Small intestine (tissue), 7 donors: ENCODE results near the gene ETV2. TPM values are rescaled to one million over a fixed set of nuclear protein-coding genes. Genes with fewer than 3 reads are reported as not detected.

Experiments used
- DNase-seq, 2 donors: peaks; one replicate each; pipeline versions ENCODE4 v3.0.0 to v3.0.0-alpha.2; 2013
- FAIRE-seq: peaks from 2 replicates; lab custom pipeline; 2012; peaks lifted over from hg19 to GRCh38; lab: Jason Lieb, UNC
- H3K27ac ChIP-seq, 3 donors: one replicate each; pipeline ENCODE4 v1.5.1; 2013; ENCODE audit warnings: low read length in 2 of 3, mild to moderate bottlenecking in 2 of 3, control low read depth in 1 of 3, inconsistent platforms in 1 of 3, low read depth in 1 of 3, moderate library complexity in 1 of 3
- H3K27me3 ChIP-seq, 3 donors: one replicate each; pipeline ENCODE4 v1.6.1; 2013; ENCODE audit warnings: low read length in 3 of 3, inconsistent platforms in 1 of 3; ENCODE audit not compliant: control insufficient read depth in 3 of 3, insufficient read depth in 3 of 3
- H3K36me3 ChIP-seq, 3 donors: one replicate each; pipeline ENCODE4 v1.6.1; 2013; ENCODE audit warnings: low read length in 3 of 3, inconsistent platforms in 1 of 3, low read depth in 1 of 3, mild to moderate bottlenecking in 1 of 3, moderate library complexity in 1 of 3; ENCODE audit not compliant: control insufficient read depth in 3 of 3, insufficient read depth in 2 of 3
- H3K4me1 ChIP-seq, 3 donors: one replicate each; pipeline ENCODE4 v1.6.1; 2013; ENCODE audit warnings: low read length in 2 of 3, inconsistent platforms in 1 of 3, low read depth in 1 of 3, mild to moderate bottlenecking in 1 of 3, moderate library complexity in 1 of 3; ENCODE audit not compliant: control insufficient read depth in 3 of 3, insufficient read depth in 2 of 3
- H3K4me3 ChIP-seq, 3 donors: one replicate each; pipeline ENCODE4 v1.5.1; 2013; ENCODE audit warnings: low read length in 3 of 3, control low read depth in 1 of 3, inconsistent platforms in 1 of 3, low read depth in 1 of 3, mild to moderate bottlenecking in 1 of 3, moderate library complexity in 1 of 3
- H3K9me3 ChIP-seq, 2 donors: one replicate each; pipeline ENCODE4 v1.6.1; 2013; ENCODE audit warnings: low read depth in 1 of 2, low read length in 1 of 2; ENCODE audit not compliant: control insufficient read depth in 2 of 2, insufficient read depth in 1 of 2
- WGBS, 3 donors: extraction: QIAGEN DNeasy Blood & Tissue Kit; methylation state at CpG; one replicate each; pipeline ENCODE4 v1.1.7; 2013; 5-methylcytosine and 5-hydroxymethylcytosine counted together
- polyA plus RNA-seq, 4 donors: library from polyadenylated mRNA; stranded (reverse) in 3 of 4; unstranded in 1 of 4; fragments of 200-250 nt in 3 of 4; fragments of 120-200 nt in 1 of 4; gene quantifications; one replicate each; pipeline versions ENCODE4 v1.2.1 to v1.2.3, GENCODE V29; 2013
- donor health status: healthy with polysubstance abuse.
- donor health status: control.
- donor health status: control.
- donor health status: Bipolar disorder and iron deficiency.
- donor health status: healthy.

Gene ETV2
- polyA plus RNA-seq, 4 donors: 2.1 to 7.3 (median 4.2) TPM

DNA sequence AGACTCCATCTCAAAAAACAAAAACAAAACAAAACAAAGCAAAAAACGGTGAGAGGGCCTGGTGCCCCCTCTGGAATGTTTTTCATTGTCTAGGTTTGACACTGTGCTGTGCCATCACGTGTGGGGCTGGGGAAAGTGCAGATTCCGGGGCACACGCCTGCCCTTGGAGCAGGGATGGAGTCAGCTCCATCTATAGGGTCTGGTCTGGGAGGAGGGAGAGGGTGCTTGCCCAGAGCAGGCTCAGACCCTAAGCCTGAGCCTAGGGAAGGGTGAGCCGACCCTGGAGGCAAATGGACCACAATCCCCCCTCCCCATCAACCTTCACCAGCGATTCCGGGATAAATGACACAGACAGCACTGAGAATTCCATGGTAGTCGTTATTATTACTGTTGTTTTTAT lies 51.9 kb downstream of the ETV2 start:
- WGBS, 3 donors: 6 to 13% (median 10%) methylated on average over 8 of the region's 8 CpGs
- no peak for DNase-seq
- no peaks in the 10 kb centered on the region for H3K9me3 ChIP-seq
- no peak overlapping the region for H3K27ac ChIP-seq
- H3K27me3 ChIP-seq: no peaks in the 10 kb centered on the region
- no peaks in the 10 kb centered on the region for H3K36me3 ChIP-seq
- H3K4me3 ChIP-seq: no peak overlapping the region
- FAIRE-seq: no peak
- no peaks in the 10 kb centered on the region for H3K4me1 ChIP-seq

DNA sequence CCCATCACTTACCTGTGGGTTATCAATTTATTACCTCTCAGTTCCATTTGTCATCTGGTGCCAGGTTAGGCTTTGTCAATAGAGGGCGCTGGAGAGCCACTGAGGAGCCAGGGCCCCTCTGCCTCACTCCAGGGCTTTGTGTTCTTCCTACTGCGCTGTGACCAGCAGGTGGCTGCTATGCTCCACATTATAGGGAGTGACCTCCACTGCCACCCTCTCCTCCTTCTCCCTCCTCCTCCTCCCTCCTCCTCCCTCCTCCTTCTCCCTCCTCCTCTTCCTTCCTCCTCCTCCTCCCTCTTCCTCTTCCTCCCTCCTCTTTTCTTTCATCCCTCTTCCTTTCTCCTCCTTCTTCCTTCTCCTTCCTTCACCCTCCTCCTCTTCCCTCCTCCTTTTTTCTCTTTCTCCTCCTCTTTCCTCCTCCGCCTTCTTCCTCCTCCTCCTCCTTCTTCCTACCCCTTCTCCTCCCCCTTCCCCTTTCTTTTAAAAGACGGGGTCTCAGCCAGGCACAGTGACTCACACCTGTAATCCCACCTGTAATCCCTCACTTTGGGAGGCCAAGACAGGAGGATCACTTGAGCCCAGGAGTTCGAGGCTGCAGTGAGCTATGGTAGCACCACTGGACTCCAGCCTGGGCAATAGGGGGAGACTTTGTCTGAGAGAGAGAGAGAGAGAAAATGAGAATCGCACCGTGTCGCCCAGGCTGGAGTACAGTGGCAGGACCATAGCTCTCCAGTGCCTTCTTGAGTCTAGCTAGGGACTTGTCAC lies 52.5 kb downstream of the ETV2 start:
- H3K9me3 ChIP-seq: no peaks in the 10 kb centered on the region
- no peaks in the 10 kb centered on the region for H3K4me1 ChIP-seq
- no peak overlapping the region for H3K4me3 ChIP-seq
- H3K36me3 ChIP-seq: no peaks in the 10 kb centered on the region
- H3K27me3 ChIP-seq: no peaks in the 10 kb centered on the region
- DNase-seq (peak; percentile 93 to 94), FAIRE-seq (no peak)
- WGBS, 3 donors: 34 to 37% (median 37%) methylated on average over 8 of the region's 8 CpGs
- H3K27ac ChIP-seq: no peak overlapping the region

Other genes with a start within 250 kb of the ETV2 start
- gene FFAR2, start 193.5 kb upstream of the ETV2 start, polyA plus RNA-seq: 1 to 10 TPM in 1 of 4 donors, under 1 TPM in 3; 0.54 to 3.7 (median 0.81) TPM
- under 1 TPM in 1 of 4 donors, not detected in 3; 0.37 TPM for gene KRTDAP, start 151.3 kb upstream of the ETV2 start, polyA plus RNA-seq
- gene DMKN, start 128.1 kb upstream of the ETV2 start, polyA plus RNA-seq: 10 to 100 TPM in 1 of 4 donors, 1 to 10 TPM in 2, not detected in 1; 4.7 to 36.9 (median 7.6) TPM
- gene SBSN, start 113.4 kb upstream of the ETV2 start, polyA plus RNA-seq: 1 to 10 TPM in 1 of 4 donors, under 1 TPM in 2, not detected in 1; 0.07 to 1.8 (median 0.54) TPM
- gene GAPDHS, start 108.3 kb upstream of the ETV2 start, polyA plus RNA-seq: not detected
- 100 to 1,000 TPM in 1 of 4 donors, 10 to 100 TPM in 3; 40.3 to 149 (median 77.5) TPM for gene TMEM147, start 96.1 kb upstream of the ETV2 start, polyA plus RNA-seq
- gene ATP4A, start 78.1 kb upstream of the ETV2 start, polyA plus RNA-seq: under 1 TPM in 1 of 4 donors, not detected in 3; 0.36 TPM
- not detected for gene PMIS2, start 55.6 kb upstream of the ETV2 start, polyA plus RNA-seq
- gene HAUS5, start 29.0 kb upstream of the ETV2 start, polyA plus RNA-seq: 10 to 100 TPM in 1 of 4 donors, 1 to 10 TPM in 2, under 1 TPM in 1; 0.67 to 12.6 (median 5.5) TPM
- 10 to 100 TPM; 59.7 to 71.5 (median 64.9) TPM for gene RBM42, start 12.7 kb upstream of the ETV2 start, polyA plus RNA-seq
- 1,000 to 10,000 TPM in 3 of 4 donors, 100 to 1,000 TPM in 1; 326 to 2,391 (median 1,554) TPM for gene COX6B1, start 6.6 kb downstream of the ETV2 start, polyA plus RNA-seq
- gene UPK1A, start 24.8 kb downstream of the ETV2 start, polyA plus RNA-seq: under 1 TPM in 1 of 4 donors, not detected in 3; 0.07 TPM
- under 1 TPM in 2 of 4 donors, not detected in 2; 0.22 to 0.35 TPM for gene ZBTB32, start 62.8 kb downstream of the ETV2 start, polyA plus RNA-seq
- gene KMT2B, start 76.3 kb downstream of the ETV2 start, polyA plus RNA-seq: 10 to 100 TPM; 21.6 to 47.9 (median 26.3) TPM
- gene IGFLR1, start 100.7 kb downstream of the ETV2 start, polyA plus RNA-seq: 10 to 100 TPM in 3 of 4 donors, 1 to 10 TPM in 1; 4.3 to 17.8 (median 12.1) TPM
- 10 to 100 TPM; 14.6 to 99.7 (median 34.7) TPM for gene U2AF1L4, start 103.7 kb downstream of the ETV2 start, polyA plus RNA-seq
- gene PSENEN, start 103.9 kb downstream of the ETV2 start, polyA plus RNA-seq: 10 to 100 TPM; 59.7 to 95.9 (median 70.1) TPM
- 10 to 100 TPM in 3 of 4 donors, 1 to 10 TPM in 1; 9.6 to 58.6 (median 26.7) TPM for gene LIN37, start 106.8 kb downstream of the ETV2 start, polyA plus RNA-seq
- 10 to 100 TPM in 2 of 4 donors, 1 to 10 TPM in 2; 2.0 to 41.7 (median 11.5) TPM for gene HSPB6, start 115.3 kb downstream of the ETV2 start, polyA plus RNA-seq
- gene PROSER3, start 116.4 kb downstream of the ETV2 start, polyA plus RNA-seq: 10 to 100 TPM in 2 of 4 donors, 1 to 10 TPM in 2; 1.8 to 15.0 (median 6.2) TPM
- gene ARHGAP33, start 133.8 kb downstream of the ETV2 start, polyA plus RNA-seq: 10 to 100 TPM in 1 of 4 donors, 1 to 10 TPM in 3; 1.1 to 16.2 (median 5.0) TPM
- under 1 TPM in 2 of 4 donors, not detected in 2; 0.24 to 0.54 TPM for gene PRODH2, start 171.1 kb downstream of the ETV2 start, polyA plus RNA-seq
- under 1 TPM in 2 of 4 donors, not detected in 2; 0.06 to 0.52 TPM for gene NPHS1, start 210.8 kb downstream of the ETV2 start, polyA plus RNA-seq
- under 1 TPM in 2 of 4 donors, not detected in 2; 0.10 to 0.62 TPM for gene KIRREL2, start 215.2 kb downstream of the ETV2 start, polyA plus RNA-seq
- gene APLP1, start 226.8 kb downstream of the ETV2 start, polyA plus RNA-seq: 10 to 100 TPM in 1 of 4 donors, 1 to 10 TPM in 2, not detected in 1; 3.6 to 13.8 (median 4.7) TPM